ENCODE data around the gene CLMN.

CLMN gene

DNA sequence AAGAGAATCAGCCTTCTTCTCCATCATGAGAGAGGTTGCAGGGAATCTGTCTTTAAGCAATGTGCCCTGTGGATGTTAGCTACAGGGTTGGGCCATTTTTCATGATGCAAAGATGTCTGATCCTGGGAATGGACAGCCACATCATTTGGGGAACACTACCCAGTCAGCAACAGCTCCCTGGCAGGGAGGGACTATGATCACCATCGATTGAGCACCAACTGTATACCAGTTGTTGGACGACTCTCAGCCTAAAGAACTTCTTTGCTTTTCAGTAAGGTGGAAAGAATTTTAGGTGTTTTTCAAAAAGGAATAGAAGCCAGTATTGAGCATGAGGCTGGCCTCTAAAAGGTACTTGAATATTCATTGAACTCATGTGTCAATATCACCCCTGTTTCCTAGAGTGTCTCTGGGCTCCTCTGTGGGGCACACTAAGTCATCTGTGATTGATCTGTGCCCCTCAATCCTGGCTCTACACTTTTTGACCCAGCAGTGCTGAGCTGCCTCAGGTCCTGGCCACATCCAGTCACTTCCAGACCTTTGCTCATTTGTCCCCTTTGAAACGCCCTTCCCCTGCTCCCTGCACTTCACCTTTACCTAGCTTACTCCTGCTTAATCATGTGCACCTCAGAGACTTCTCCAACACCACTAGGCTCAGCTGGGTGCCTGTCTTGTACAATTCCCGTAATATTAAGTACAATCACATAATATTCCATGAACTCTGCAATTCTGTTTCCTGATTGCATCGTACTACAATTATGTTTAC, 2.2 kb upstream of the CLMN start:
- DNase-seq (ENCODE audit: low read depth in 2 of 3, low spot score in 2 of 3), result no peak

DNA sequence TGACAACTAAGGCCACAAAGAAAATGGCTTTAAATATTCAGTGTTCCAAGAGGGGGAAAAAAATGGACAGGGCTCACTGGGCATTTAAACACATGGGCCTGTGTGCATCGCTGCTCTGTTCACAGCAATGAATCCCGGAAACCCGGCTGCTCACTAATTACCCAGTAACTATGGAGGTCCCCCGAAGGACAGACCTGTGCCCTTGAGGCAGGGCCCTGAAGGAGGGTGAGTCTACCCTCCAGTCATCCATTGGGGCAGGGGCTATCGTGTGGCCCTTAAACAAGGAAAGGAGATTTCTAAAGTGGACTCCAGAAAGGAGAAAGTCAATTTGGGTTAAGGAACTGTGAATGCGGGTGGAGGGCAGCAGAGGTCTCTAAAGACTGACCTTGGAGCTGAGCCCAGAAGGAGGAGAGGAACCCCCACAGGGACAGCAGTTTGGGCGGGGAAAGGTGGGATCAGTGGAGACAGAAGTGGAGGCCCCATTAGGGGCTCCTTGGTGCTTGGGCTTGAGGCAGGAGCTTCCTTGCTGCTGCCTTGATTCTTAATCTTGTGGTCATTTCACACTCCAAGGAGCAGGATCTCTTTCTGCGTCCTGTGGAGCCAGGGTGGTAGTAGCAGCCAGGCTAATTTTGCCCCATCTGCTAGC, 1.4 kb upstream of the CLMN start:
- no peak for DNase-seq (ENCODE audit: low read depth in 2 of 3, low spot score in 2 of 3)

DNA sequence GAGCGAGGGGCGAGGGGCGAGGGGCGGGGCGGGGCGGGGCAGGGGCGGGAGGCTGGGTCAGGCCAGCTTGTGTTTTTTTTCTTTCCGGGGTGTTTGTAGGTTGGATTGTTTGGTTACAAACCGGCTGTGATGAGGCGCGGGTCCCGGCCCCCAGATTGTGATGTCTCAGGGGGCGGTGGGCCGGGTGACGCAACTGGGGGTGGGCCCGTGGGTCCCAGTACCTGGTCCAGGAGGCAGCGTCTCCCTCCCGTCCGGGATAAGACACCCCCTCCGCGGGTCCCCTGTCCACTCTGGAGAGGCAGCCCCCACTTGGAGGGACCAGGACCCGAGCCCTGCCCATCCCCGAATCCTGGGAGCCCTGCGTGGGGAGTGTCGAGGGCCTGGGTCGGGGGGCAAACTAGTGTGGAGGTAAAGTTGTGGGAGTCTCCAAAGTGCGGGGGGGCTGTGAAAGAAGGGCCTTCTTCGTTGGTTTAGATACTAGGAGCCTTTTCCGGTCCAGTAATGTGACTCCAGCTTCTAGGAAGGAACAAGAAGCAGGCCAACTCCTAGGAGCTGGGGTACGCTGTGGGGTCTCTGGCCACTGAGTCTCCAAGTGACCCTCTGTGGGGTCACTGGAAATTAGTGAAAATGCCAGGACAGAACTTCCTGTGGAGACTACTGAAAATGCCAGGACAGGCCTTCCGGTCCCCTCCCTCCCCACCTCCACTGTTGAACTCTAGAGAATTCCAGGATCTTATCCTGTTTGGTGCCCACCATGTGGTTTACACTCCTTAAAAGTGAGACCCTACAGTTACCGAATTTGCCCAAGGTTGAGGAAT, 579 bp upstream of the CLMN start:
- no peak for DNase-seq (ENCODE audit: low read depth in 2 of 3, low spot score in 2 of 3)

DNA sequence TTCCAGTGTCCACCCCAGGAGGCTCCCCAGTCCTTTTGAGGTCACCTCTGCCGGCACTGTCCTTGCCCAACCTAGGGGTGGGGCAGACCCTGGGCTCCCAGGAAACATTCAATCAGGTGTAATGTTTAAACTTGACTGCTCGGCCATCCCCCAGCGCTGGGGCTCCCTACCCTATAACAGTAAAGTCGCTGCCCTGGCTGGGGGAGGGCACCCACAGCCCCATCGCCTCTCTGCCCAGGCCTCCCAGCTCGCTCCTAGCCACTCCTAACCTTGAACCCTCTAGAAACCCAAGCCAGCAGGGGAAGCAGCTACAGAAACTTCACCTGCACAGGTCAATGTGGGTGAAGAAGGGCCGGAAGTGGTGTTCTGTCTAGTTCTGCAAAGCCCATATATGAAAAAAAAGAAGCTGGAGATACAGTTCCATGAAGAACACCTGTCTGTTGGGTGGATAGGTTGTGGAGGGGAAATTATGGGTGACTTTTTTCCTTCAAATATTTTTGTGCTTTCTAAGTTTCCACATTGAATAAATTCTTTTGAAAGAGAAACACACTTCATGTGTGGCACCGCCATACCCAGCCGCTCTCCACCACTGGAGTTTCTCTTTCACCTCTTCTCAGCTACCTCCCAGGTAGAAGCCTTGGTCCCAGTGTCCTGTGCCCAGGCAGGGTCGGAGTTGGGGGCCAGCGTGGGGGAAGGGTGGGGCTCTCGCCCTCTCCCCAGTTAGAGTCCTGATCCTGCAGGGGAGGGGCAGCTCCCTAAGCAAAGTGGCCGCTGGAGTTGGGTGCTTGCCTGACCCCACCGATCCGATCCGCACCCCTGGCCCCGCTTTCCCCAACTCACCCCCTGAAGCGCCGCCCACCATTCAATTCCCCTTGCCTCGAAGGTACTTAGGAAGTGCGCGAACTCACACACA, 1.1 kb downstream of the CLMN start:
- DNase-seq (ENCODE audit: low read depth in 2 of 3, low spot score in 2 of 3), result no peak

DNA sequence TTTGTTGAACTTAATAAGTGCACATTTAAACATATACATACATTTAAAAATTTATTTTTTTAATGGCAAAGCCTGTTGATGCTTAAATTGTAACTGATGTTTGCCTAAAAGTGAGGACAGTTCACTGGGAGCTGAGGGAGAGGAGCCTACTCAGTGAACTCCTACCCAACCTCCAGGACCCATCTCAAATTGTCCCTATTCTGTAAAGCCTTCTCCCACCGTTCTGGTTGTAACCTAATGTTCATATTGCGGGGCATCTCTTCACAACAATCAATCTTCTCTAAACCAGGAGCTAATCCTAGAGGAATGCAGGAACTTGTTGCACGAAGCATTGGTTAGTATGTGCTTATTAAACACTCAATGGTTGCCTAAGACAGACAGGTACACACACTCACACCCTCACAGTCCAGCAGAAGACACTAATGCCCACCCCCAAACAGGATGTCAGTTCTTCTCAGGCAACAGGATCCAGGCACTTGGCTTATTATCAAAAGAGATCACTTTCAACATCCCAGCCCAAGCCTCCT, 1.8 kb downstream of the CLMN start:
- no peak for DNase-seq (ENCODE audit: low read depth in 2 of 3, low spot score in 2 of 3)

DNA sequence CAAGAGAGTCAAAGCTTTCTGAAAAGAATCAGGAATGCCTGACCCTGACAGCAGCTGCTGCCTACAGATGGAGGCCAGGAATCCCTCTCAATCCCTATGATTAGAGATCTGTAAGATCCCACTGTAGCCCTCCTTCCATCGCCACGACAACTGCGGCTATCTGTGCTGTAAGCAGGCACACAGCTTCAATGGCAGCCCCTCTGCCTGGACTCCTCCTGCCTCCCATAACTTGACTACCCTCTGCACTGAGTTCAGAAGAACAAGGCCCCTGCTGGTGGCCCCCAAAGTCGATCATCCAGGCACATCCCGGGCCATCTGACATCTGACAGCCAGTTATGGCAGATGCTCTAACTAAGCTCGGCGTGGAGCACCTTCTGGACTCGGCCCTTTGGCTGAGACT, 2.9 kb downstream of the CLMN start:
- DNase-seq (ENCODE audit: low read depth in 2 of 3, low spot score in 2 of 3), result no peak

DNA sequence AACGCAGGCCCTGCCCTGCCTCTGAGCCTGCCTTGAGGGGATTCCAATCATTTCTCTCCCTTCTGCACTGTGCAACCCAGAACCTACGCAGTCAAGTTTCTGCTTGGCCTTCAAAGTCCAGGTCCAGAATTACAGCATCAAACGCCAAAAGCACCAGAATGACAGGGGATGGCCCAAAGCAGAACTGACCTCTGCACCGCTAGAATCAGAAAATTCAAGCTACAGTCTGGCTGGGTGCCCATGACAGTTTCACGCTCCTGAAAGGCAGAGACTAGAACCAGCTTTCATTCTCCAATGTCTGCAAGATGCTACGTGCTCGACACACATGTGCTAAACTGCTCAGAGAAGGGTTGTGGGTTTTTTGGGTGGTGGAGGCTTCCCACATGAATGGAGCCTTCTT, 4.1 kb downstream of the CLMN start:
- DNase-seq (ENCODE audit: low read depth in 2 of 3, low spot score in 2 of 3), result no peak

DNA sequence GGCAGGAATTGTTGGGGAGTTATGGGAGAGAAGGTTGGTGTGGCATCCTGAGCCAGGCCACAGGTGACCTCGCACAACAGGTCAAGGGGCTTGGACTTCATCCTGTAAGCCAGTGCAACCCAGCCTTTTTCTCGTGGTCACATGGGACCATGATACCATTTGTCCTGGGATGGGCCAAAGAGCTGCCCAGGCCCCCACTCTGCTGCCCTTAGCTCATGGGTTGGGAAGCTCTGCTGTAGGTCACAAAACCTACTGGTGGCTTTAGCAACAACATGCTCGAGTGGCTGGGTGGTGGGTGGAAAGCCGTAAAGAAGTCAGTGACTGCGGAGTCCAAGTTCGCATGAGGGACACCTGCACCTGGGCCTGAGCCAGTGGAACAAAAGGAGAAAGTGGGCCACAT, 4.6 kb downstream of the CLMN start:
- no peak for DNase-seq (ENCODE audit: low read depth in 2 of 3, low spot score in 2 of 3)

DNA sequence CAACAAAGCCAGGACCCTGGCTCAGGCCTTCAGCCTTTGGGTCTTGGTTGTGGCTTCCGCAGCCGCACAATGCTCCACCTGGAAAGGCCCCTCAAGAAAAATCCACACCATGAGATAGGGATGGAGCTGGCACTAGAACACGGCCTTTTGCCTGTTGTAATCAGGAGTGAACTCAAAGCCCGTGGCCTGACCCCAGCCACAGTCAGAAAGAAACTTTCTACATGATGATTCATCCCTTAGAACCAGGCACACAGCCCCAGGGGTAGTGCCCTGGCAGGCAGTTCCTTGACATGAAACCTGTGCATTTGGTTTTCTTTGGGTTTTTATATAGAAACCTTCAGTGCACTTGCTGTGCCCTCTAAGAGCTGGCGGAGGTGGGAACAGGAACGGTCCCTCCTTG, 5.1 kb downstream of the CLMN start:
- DNase-seq (ENCODE audit: low read depth in 2 of 3, low spot score in 2 of 3), result peak in 1 of 3 experiments; percentile 24

DNA sequence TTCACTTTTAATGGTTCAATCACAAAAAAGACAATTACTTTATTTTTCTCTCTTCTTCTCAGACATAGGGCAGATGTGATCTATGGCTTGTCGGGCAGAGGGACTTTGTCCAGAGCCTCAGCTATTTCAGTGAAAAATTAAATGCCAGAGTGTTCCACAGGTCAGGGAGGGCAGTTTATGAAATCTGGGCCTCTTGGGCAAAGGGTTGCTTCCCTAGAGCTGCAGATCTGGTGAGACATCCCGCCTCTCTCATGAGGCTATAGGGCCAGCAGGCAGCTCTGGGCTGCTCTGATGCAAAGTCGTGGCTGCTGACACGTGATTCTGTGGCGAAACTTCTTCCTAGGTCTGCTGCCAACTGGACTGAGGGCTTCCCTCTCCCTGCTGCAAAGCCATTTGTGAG, 6.0 kb downstream of the CLMN start:
- DNase-seq (ENCODE audit: low read depth in 2 of 3, low spot score in 2 of 3), result no peak

DNA sequence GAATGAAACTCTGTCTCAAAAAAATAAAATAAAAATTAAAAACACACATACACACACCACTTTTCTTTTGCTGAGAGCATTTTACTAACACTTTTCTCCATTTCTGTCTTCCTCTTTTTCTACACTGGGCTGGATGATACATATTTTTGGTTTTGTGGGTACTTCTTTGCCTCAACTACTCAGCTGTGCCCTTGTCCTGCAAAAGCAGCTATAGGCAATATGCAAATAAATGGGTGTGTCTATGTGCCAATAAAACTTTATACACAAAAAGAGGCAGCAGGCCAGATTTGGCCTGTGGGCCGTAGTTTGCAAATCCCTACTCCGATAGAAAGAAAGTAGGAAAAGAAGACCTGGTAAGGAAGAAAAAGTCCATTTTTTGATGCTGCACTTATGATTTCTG, 6.5 kb downstream of the CLMN start:
- DNase-seq (ENCODE audit: low read depth in 2 of 3, low spot score in 2 of 3), result no peak

DNA sequence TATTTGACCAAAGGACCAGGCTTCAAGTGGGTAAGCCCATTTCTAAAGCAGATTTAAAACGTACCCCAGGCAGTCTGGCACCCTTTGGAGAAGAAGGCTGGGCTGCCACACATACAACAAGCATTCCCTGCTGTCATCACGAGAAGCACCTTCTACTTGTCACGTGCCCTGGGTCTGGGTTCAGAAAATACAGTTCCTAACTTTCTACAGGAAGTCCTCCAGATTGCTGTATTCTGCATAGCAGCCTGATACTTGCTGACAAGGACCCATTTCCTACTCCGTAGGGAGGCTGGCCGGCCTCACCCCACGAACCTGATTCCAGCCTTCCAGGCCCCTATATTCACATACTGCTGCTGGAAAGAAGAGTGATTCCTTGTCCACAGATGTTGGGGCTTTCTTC, 7.4 kb downstream of the CLMN start:
- DNase-seq (ENCODE audit: low read depth in 2 of 3, low spot score in 2 of 3), result no peak

DNA sequence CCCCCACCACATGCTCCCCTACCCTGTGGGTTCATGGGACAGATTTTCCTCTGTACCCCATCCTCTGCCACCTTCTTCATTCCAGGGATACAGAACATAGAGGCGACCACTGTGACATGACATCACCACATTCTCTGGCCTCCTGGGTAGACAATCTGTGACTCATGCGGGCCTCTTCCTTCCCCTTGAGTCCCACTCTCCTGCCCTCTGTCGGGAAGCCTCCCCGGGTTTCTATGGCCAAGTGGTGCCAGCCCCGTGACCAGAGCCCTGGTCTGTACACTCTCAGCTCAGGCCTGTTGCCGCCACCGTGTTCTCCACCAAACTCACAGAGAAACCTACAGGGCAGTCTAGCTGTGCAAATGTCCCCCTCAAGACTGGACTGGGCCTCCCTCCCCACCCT, 8.0 kb downstream of the CLMN start:
- no peak for DNase-seq (ENCODE audit: low read depth in 2 of 3, low spot score in 2 of 3)

DNA sequence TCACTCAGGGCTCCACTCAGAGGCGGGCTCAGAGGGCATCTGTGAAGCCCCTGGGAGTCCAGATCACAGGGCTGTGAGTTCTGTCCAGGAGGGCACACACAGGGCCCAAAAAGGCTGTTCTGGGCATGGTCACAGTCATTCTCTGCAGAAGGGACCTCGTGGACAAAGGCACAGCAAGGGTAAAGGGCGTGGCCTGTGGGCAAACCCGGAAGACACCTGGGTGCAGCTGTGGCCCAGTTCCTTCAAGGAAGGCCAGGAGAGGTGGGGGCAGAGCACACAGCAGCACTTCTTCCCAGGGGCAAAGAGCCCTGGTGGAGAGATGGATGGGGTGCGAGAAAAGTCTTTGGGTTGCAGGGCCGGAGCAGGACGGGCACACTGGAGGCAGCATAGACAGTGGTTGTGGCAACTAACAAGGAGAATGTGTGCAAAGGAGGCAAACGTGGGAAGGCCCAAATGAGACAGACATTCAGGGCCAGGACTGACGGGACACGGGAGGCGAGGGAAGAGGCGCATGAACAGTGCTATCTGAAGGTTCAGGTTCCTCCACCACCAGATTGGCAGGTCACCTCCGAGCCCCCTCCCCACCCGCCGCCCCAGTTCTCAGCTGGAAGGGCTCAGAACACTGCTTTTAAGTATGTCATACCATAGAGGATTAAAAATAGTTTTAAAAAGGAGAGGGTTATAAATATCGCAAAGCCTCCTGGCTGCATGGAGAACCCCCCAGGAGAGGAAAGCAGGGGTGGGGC, 8.9 kb downstream of the CLMN start:
- no peak for DNase-seq (ENCODE audit: low read depth in 2 of 3, low spot score in 2 of 3)

DNA sequence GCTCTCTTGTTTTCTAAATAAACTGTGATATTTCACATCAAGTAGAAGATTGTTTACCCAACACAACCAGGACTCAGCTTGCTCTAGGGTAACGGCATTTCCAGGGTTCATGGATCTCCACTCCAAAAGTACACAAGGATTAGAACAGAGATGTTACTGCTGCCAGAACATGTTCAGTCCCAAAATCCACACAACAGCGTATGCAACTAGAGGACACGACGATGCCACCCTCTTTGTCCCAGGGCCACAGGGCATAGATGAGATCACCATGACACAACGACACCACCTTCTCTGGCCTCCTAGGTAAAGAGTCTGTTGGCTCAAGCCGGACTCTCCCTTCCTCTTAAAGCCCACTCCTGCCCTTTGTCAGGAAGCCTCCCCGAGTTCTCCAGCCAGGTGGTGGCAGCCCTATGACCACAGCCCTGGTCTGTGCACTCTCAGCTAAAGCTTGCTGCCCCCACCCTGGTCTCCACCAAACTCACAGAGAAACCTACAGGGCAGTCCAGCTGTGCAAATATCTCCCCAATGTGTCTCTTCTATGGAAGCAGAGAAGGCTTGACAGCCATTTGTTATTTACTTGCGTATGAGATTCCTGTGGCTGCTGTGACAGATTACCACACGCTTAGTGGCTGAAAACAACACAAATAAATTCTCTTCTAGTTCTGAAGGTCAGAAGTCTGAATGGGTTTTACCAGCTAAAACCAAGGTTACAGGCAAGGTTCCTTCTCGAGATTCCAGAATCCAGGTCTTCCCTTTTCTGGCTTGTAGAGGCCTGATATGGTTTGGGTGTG, 10.3 kb downstream of the CLMN start:
- DNase-seq (ENCODE audit: low read depth in 2 of 3, low spot score in 2 of 3), result no peak

DNA sequence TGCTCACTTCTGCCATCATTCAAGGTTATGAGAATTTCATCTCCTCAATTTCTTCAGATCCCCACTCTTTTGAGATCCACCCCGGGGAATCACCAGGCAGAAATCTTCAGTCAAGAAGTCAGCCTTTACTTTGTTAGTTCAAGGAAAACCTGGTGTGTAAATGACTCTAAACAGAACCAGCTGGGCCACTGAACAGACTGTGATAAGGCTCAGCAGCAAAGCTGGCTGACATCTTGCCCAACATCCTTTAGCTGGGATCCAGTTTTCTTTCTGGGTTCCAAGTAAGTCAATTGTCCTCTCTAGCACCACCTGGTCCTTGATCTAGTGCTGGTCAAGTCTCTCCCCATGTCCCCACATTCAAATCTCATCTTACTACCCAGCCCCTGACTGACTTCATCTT, 11.6 kb downstream of the CLMN start:
- DNase-seq (ENCODE audit: low read depth in 2 of 3, low spot score in 2 of 3), result no peak

DNA sequence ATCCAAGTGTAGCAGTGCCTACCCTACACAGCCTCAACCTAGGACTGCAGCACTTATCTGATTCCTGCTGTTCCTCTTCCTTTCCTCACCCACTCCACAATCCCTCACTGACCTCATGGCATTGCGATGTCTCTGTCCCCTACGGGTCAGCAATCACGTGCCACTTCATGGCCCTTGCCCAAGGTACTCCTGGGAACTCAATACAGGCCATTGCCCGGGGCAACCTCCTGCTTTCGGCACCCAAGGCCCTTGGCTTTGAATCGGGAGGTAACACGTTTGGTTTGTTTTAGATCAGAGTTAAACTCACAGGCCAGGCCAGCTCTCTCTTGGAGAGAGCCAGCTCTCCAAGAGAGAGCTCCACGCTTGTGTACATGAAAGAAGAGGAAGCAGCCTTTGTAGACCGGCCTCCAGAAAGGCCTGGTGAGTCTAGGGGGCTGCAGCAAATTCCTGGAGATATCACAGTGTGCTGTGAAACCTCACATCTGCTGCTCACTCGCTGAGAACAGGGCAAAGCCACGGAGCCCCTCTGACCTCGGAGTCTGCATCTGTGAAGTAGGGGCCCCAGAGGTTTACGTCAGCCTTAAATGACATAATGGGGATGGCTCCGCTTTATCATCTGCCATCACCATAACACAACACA, 12.2 kb downstream of the CLMN start:
- no peak for DNase-seq (ENCODE audit: low read depth in 2 of 3, low spot score in 2 of 3)

DNA sequence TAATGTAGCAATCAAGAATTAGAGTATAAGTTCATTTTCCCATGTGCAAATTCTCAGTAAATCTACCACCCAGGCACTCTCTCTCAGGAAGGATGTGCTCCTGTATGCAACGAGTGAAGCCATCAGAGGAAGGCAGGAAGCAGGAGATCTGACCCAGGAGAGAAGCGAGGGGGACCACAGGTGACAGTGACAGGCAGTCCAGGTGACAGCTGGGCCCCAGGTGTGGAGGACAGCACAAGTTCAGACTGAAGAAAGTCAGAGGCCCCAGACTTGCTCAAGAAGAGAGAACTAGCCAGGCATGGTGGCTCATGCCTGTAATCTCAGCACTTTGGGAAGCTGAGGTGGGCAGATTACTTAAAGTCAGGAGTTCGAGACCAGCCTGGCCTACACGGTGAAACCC, 13.8 kb downstream of the CLMN start:
- no peak for DNase-seq (ENCODE audit: low read depth in 2 of 3, low spot score in 2 of 3)

DNA sequence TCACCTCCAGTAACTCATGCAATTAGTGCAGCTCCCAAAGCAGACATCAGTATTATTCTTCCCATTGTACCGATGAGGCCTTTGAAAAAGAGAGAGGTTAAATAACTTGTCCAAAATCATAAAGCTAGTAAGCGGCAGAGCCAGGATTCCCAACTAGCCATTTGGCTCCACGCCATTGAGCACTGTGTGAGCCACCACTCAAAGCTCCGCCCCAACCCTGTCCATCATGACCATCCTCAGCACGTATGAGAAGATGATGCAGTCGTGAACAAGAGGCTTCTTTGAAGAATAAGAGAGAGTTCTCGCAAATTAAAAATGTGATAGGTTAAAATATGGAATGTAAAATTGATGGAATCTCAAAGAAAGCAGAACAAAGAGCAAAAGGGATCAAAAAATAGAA, 14.6 kb downstream of the CLMN start:
- DNase-seq (ENCODE audit: low read depth in 2 of 3, low spot score in 2 of 3), result no peak
